WTC11 (cell line): Measurements from ENCODE around the gene LGALSL. TPM values are rescaled to one million over a fixed set of nuclear protein-coding genes. Genes with fewer than 3 reads are reported as not detected.

Experiments
- ATAC-seq: fragments of 200-7000 bp; cut with Tn5 transposase; 2 replicates; pipeline ENCODE4 v1.10.0; 2021; ENCODE audit warnings: mild to moderate bottlenecking, moderate library complexity
- CTCF ChIA-PET: fragments of 300-600 bp; sonication (Branson Sonifier 250); formaldehyde crosslinking; loops from one replicate; lab custom pipeline; 2021; ENCODE audit warnings: antibody characterized with exemption; lab: Charles Lee
- POLR2A ChIA-PET: fragments of 350-600 bp; sonication (Branson Sonifier 250); formaldehyde crosslinking; loops from one replicate; lab custom pipeline; 2021; ENCODE audit warnings: antibody characterized with exemption; lab: Charles Lee
- DNase-seq: peaks from one replicate; pipeline ENCODE4 v3.0.0; 2021; ENCODE audit warnings: low spot score
- H3K27ac Mint-ChIP-seq: 2 replicates; pipeline ENCODE4 v1.8.0; 2021; ENCODE audit warnings: mixed read lengths
- H3K27me3 Mint-ChIP-seq: 2 replicates; pipeline ENCODE4 v1.8.0; 2021; ENCODE audit warnings: low read depth, mild to moderate bottlenecking, moderate library complexity, mixed read lengths
- H3K36me3 Mint-ChIP-seq: 2 replicates; pipeline ENCODE4 v1.8.0; 2021; ENCODE audit warnings: mixed read lengths
- H3K4me1 Mint-ChIP-seq: 2 replicates; pipeline ENCODE4 v1.8.0; 2022; ENCODE audit warnings: mixed read lengths
- H3K4me3 Mint-ChIP-seq: 2 replicates; pipeline ENCODE4 v1.8.0; 2021; ENCODE audit warnings: mild to moderate bottlenecking, moderate library complexity, mixed read lengths
- H3K9me3 Mint-ChIP-seq: 2 replicates; pipeline ENCODE4 v1.8.0; 2021; ENCODE audit warnings: mixed read lengths
- CREM ChIP-seq: sonication (generic); formaldehyde crosslinking; IDR thresholded peaks from 2 replicates; pipeline ENCODE4 v1.8.1; 2022; ENCODE audit warnings: mild to moderate bottlenecking, missing genetic modification reagents, moderate library complexity
- GRHL2 ChIP-seq: fragments of 250-450 bp; sonication (Bioruptor Pico); IDR thresholded peaks from 2 replicates; pipeline ENCODE4 v1.8.0; 2022; ENCODE audit warnings: mild to moderate bottlenecking, moderate library complexity; ENCODE audit not compliant: insufficient replicate concordance, severe bottlenecking
- MAX ChIP-seq: sonication (generic); formaldehyde crosslinking; IDR thresholded peaks from 2 replicates; pipeline ENCODE4 v1.8.0; 2022; ENCODE audit warnings: mild to moderate bottlenecking, missing genetic modification reagents
- NFATC4 ChIP-seq: fragments of 250-450 bp; sonication (Bioruptor Pico); IDR thresholded peaks from 2 replicates; pipeline ENCODE4 v1.9.0; 2021; ENCODE audit warnings: mild to moderate bottlenecking
- NFE2L1 ChIP-seq: sonication (generic); formaldehyde crosslinking; IDR thresholded peaks from 2 replicates; pipeline ENCODE4 v1.8.1; 2023; ENCODE audit warnings: missing genetic modification reagents
- NFYB ChIP-seq: sonication (generic); formaldehyde crosslinking; conservative IDR thresholded peaks from 2 replicates; pipeline ENCODE4 v1.8.0; 2022; ENCODE audit warnings: low read depth, missing genetic modification reagents
- OVOL2 ChIP-seq: fragments of 250-450 bp; sonication (Bioruptor Pico); IDR thresholded peaks from 2 replicates; pipeline ENCODE4 v1.9.0; 2021; ENCODE audit warnings: mild to moderate bottlenecking, borderline replicate concordance
- PRRX2 ChIP-seq: fragments of 250-450 bp; sonication (Bioruptor Pico); IDR thresholded peaks from 2 replicates; pipeline ENCODE4 v1.8.0; 2021; ENCODE audit warnings: mild to moderate bottlenecking
- RORB ChIP-seq: fragments of 250-450 bp; sonication (Bioruptor Pico); IDR thresholded peaks from 2 replicates; pipeline ENCODE4 v1.9.0; 2021; ENCODE audit warnings: mild to moderate bottlenecking
- SMAD4 ChIP-seq: sonication (generic); formaldehyde crosslinking; IDR thresholded peaks from 2 replicates; pipeline ENCODE4 v1.8.0; 2022; ENCODE audit warnings: mild to moderate bottlenecking, missing genetic modification reagents
- SP1 ChIP-seq: sonication (generic); formaldehyde crosslinking; conservative IDR thresholded peaks from 2 replicates; pipeline ENCODE4 v1.8.1; 2022; ENCODE audit warnings: missing genetic modification reagents
- TEAD4 ChIP-seq: sonication (generic); formaldehyde crosslinking; IDR thresholded peaks from 2 replicates; pipeline ENCODE4 v1.8.0; 2022; ENCODE audit warnings: mild to moderate bottlenecking, missing genetic modification reagents
- ZNF232 ChIP-seq: sonication (generic); formaldehyde crosslinking; IDR thresholded peaks from 2 replicates; pipeline ENCODE4 v1.8.0; 2022; ENCODE audit warnings: mild to moderate bottlenecking, missing genetic modification reagents
- ZNF263 ChIP-seq: sonication (generic); formaldehyde crosslinking; IDR thresholded peaks from 2 replicates; pipeline ENCODE4 v1.8.1; 2022; ENCODE audit warnings: low read depth, mild to moderate bottlenecking, moderate library complexity, missing genetic modification reagents
- ZNF396 ChIP-seq: fragments of 250-450 bp; sonication (Bioruptor Pico); IDR thresholded peaks from 2 replicates; pipeline ENCODE4 v1.8.0; 2021; ENCODE audit warnings: mild to moderate bottlenecking, moderate library complexity, borderline replicate concordance
- ZNF416 ChIP-seq: fragments of 250-450 bp; sonication (Bioruptor Pico); IDR thresholded peaks from 2 replicates; pipeline ENCODE4 v1.9.0; 2021; ENCODE audit warnings: mild to moderate bottlenecking, inconsistent platforms
- ZNF671 ChIP-seq: fragments of 250-450 bp; sonication (Bioruptor Pico); IDR thresholded peaks from 2 replicates; pipeline ENCODE4 v1.8.0; 2021; ENCODE audit warnings: mild to moderate bottlenecking
- ZSCAN18 ChIP-seq: fragments of 250-450 bp; sonication (Bioruptor Pico); IDR thresholded peaks from 2 replicates; pipeline ENCODE4 v2.1.2; 2022; ENCODE audit warnings: mild to moderate bottlenecking, moderate library complexity
- total RNA-seq: library from RNA; stranded (reverse); gene quantifications from 3 replicates; pipeline ENCODE4 v1.2.3, GENCODE V29; 2021
- TF ChIP-seq, protein P1 (sequence below): fragments of 250-450 bp; sonication (Bioruptor Pico); IDR thresholded peaks from 2 replicates; pipeline ENCODE4 v1.9.0; 2021; ENCODE audit warnings: mild to moderate bottlenecking
- TF ChIP-seq, protein P2 (sequence below): sonication (generic); formaldehyde crosslinking; IDR thresholded peaks from 2 replicates; pipeline ENCODE4 v1.8.1; 2023; ENCODE audit warnings: mild to moderate bottlenecking, missing genetic modification reagents
- TF ChIP-seq, protein P3 (sequence below): fragments of 250-450 bp; sonication (Bioruptor Pico); IDR thresholded peaks from 2 replicates; pipeline ENCODE4 v1.9.0; 2021; ENCODE audit warnings: moderate library complexity, mild to moderate bottlenecking, inconsistent platforms, borderline replicate concordance

Gene LGALSL
- total RNA-seq, 1 experiment from 2014 or later = 21.0 TPM

GRCh38 chr2:64504774-64505720, 51.1 kb downstream of the LGALSL start:
- no peak for ATAC-seq
- ChIA-PET POLR2A (no interaction called here), CTCF (interaction anchor here (1.8 to 3.0 kb wide), 3 partner anchors 17 to 174 kb away, joined by 6 to 14 read pairs (median 10); no protein-coding TSS in a partner anchor)
- no peak for DNase-seq
- Mint-ChIP-seq H3K4me3 (no peak overlapping the region), H3K27me3 (no peaks in the 10 kb centered on the region), H3K4me1 (no peaks in the 10 kb centered on the region), H3K36me3 (no peaks in the 10 kb centered on the region), H3K9me3 (peaks cover 14% of the 10 kb centered on the region), H3K27ac (no peak overlapping the region)
- TF ChIP-seq NFATC4 (CRISPR knock-in tag) (no peak), RORB (CRISPR knock-in tag) (no peak), MAX (CRISPR knock-in tag) (no peak), ZNF232 (CRISPR knock-in tag) (no peak), SP1 (CRISPR knock-in tag) (no peak), NFYB (CRISPR knock-in tag) (no peak), ZNF671 (CRISPR knock-in tag) (no peak), ZNF263 (no peak), ZNF416 (no peak), TEAD4 (CRISPR knock-in tag) (no peak), ZSCAN18 (no peak), CREM (CRISPR knock-in tag) (no peak)
- TF ChIP-seq, protein P1, sequence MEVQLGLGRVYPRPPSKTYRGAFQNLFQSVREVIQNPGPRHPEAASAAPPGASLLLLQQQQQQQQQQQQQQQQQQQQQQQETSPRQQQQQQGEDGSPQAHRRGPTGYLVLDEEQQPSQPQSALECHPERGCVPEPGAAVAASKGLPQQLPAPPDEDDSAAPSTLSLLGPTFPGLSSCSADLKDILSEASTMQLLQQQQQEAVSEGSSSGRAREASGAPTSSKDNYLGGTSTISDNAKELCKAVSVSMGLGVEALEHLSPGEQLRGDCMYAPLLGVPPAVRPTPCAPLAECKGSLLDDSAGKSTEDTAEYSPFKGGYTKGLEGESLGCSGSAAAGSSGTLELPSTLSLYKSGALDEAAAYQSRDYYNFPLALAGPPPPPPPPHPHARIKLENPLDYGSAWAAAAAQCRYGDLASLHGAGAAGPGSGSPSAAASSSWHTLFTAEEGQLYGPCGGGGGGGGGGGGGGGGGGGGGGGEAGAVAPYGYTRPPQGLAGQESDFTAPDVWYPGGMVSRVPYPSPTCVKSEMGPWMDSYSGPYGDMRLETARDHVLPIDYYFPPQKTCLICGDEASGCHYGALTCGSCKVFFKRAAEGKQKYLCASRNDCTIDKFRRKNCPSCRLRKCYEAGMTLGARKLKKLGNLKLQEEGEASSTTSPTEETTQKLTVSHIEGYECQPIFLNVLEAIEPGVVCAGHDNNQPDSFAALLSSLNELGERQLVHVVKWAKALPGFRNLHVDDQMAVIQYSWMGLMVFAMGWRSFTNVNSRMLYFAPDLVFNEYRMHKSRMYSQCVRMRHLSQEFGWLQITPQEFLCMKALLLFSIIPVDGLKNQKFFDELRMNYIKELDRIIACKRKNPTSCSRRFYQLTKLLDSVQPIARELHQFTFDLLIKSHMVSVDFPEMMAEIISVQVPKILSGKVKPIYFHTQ (CRISPR knock-in tag) = no peak

GRCh38 chr2:64506686-64507085, 52.7 kb downstream of the LGALSL start:
- TF ChIP-seq SMAD4 (CRISPR knock-in tag) = no peak
- no peak for TF ChIP-seq NFE2L1 (CRISPR knock-in tag)
- TF ChIP-seq ZNF671 (CRISPR knock-in tag) = no peak
- no peak for TF ChIP-seq PRRX2 (CRISPR knock-in tag)
- TF ChIP-seq, protein P2, sequence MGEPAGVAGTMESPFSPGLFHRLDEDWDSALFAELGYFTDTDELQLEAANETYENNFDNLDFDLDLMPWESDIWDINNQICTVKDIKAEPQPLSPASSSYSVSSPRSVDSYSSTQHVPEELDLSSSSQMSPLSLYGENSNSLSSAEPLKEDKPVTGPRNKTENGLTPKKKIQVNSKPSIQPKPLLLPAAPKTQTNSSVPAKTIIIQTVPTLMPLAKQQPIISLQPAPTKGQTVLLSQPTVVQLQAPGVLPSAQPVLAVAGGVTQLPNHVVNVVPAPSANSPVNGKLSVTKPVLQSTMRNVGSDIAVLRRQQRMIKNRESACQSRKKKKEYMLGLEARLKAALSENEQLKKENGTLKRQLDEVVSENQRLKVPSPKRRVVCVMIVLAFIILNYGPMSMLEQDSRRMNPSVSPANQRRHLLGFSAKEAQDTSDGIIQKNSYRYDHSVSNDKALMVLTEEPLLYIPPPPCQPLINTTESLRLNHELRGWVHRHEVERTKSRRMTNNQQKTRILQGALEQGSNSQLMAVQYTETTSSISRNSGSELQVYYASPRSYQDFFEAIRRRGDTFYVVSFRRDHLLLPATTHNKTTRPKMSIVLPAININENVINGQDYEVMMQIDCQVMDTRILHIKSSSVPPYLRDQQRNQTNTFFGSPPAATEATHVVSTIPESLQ (CRISPR knock-in tag) = no peak
- no peak for TF ChIP-seq MAX (CRISPR knock-in tag)
- no peak for TF ChIP-seq GRHL2 (CRISPR knock-in tag)
- no peak for TF ChIP-seq SP1 (CRISPR knock-in tag)
- no peak for TF ChIP-seq OVOL2 (CRISPR knock-in tag)
- TF ChIP-seq, protein P3, sequence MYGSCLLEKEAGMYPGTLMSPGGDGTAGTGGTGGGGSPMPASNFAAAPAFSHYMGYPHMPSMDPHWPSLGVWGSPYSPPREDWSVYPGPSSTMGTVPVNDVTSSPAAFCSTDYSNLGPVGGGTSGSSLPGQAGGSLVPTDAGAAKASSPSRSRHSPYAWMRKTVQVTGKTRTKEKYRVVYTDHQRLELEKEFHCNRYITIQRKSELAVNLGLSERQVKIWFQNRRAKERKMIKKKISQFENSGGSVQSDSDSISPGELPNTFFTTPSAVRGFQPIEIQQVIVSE (CRISPR knock-in tag) = no peak
- no peak for TF ChIP-seq ZNF396 (CRISPR knock-in tag)
- Mint-ChIP-seq H3K27me3 (no peaks in the 10 kb centered on the region), H3K27ac (no peak overlapping the region), H3K36me3 (no peaks in the 10 kb centered on the region), H3K4me3 (no peak overlapping the region), H3K4me1 (no peaks in the 10 kb centered on the region), H3K9me3 (peaks cover 14% of the 10 kb centered on the region)
- ATAC-seq (no peak), DNase-seq (no peak)
- CTCF ChIA-PET = interaction anchor here (3.0 kb wide), 1 partner anchor 176 kb away, joined by 10 read pairs; no protein-coding TSS in a partner anchor
- POLR2A ChIA-PET = no interaction called here
